Glomerular visceral epithelial cell (primary cell): ENCODE results near the gene ADAMTS5.

Experiments
- DNase-seq: peaks from one replicate; pipeline ENCODE4 v3.0.0-alpha.2; 2016; ENCODE audit errors: extremely low spot score

The ADAMTS5 gene

GRCh38 chr21:26948194-26948593 lies 18.7 kb downstream of the ADAMTS5 start:
- no peak for DNase-seq

- DNase-seq: no peak
These were observed 20.0 kb downstream of the ADAMTS5 start for GRCh38 chr21:26946744-26947446.

- DNase-seq: no peak
These were observed 20.8 kb downstream of the ADAMTS5 start for GRCh38 chr21:26945916-26946675.

- DNase-seq: no peak
These were observed 23.0 kb downstream of the ADAMTS5 start for GRCh38 chr21:26943921-26944320.

GRCh38 chr21:26941421-26941820 lies 25.5 kb downstream of the ADAMTS5 start:
- no peak for DNase-seq

- no peak for DNase-seq
These were observed 27.2 kb downstream of the ADAMTS5 start for GRCh38 chr21:26939601-26940111.

- DNase-seq: no peak
These were observed 30.2 kb downstream of the ADAMTS5 start for GRCh38 chr21:26936641-26937040.

- DNase-seq: no peak
These were observed 30.9 kb downstream of the ADAMTS5 start for GRCh38 chr21:26935977-26936376.

- no peak for DNase-seq
These were observed 32.5 kb downstream of the ADAMTS5 start for GRCh38 chr21:26934383-26934782.

GRCh38 chr21:26933448-26933847 lies 33.4 kb downstream of the ADAMTS5 start:
- DNase-seq: no peak

GRCh38 chr21:26925636-26926035 lies 41.3 kb downstream of the ADAMTS5 start:
- no peak for DNase-seq

GRCh38 chr21:26925122-26925521 lies 41.8 kb downstream of the ADAMTS5 start:
- no peak for DNase-seq

- DNase-seq: no peak
These were observed 42.9 kb downstream of the ADAMTS5 start for GRCh38 chr21:26923986-26924385.

- no peak for DNase-seq
These were observed 46.8 kb downstream of the ADAMTS5 start for GRCh38 chr21:26920055-26920454.

GRCh38 chr21:26918323-26919079 lies 48.4 kb downstream of the ADAMTS5 start:
- DNase-seq: peak; percentile 23

GRCh38 chr21:26916799-26917198 lies 50.1 kb downstream of the ADAMTS5 start:
- DNase-seq: no peak

- no peak for DNase-seq
These were observed 52.3 kb downstream of the ADAMTS5 start for GRCh38 chr21:26914557-26914956.

GRCh38 chr21:26912466-26912865 lies 54.4 kb downstream of the ADAMTS5 start:
- no peak for DNase-seq

GRCh38 chr21:26909972-26910371 lies 56.9 kb downstream of the ADAMTS5 start:
- no peak for DNase-seq

GRCh38 chr21:26900980-26901379 lies 65.9 kb downstream of the ADAMTS5 start:
- no peak for DNase-seq

- DNase-seq: no peak
These were observed 74.7 kb downstream of the ADAMTS5 start for GRCh38 chr21:26892151-26892550.

GRCh38 chr21:26888931-26889330 lies 78.0 kb downstream of the ADAMTS5 start:
- no peak for DNase-seq
